Activated CD8-positive, alpha-beta memory T cell treated with anti-CD3 and anti-CD28 coated beads, Interleukin-2, amount 50 U/mL, for 24 hours (primary cell): ENCODE results near the gene HEXIM2.

Experiments
- DNase-seq: peaks from one replicate; pipeline ENCODE4 v3.0.0-alpha.2; 2020; ENCODE audit errors: extremely low read depth

HEXIM2 gene

DNA sequence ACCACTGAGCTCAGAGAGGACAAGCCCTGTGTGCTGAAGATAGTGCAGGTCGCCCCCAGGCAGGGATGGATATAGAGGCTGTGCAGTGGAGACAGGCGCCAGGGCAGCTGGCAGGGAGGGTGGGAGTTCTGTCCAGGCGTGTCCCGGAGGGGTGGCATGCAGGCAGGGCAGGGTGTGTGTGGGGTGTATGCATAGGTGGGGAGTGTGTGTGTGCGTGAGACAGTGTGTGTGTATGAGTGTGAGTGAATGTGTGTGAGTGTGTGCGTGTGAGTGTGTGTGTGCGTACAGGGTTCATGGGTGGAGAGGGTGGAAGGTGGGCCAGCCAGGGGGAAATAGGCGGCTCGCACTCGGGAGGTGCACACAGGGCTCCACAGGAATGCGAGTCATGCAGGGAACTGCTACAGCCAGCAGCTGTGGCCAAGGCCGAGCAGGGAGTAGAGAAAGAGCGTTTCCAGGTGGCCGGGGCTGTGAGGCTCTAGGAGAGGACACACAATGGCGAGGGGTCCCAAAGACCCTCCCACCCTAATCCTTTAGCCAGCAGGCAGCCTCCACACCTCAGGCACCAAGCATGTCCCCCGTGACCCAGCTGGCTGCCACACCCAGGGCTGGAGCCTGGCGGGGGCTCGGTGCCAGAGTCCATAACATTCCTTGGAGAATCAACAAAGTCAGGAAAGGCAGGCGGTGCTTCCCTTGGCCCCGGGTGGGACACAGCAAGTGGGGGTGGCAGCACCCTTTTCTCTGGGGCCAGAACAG is 34.0 kb upstream of the HEXIM2 start:
- no peak for DNase-seq

- no peak for DNase-seq
Measured at GRCh38 chr17:45128331-45128730, 33.3 kb upstream of the HEXIM2 start.

DNA sequence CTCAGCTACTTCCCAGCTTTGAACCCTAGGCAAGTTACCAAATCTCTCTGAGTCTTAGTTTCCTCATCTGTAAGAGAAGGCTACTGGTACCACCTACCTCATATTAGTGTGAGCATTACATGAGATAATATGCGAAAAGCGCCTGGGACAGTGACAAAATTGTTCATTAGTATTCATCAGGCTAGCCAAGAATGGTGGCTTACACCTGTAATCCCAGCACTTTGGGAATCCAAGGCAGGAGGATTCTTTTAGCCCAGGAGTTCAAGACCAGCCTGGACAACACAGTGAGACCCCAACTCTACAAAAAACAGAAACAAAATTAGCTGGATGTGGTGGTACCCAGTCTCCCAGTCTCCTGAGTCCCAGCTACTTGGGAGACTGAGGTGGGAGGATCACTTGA is 32.7 kb upstream of the HEXIM2 start:
- no peak for DNase-seq

DNA sequence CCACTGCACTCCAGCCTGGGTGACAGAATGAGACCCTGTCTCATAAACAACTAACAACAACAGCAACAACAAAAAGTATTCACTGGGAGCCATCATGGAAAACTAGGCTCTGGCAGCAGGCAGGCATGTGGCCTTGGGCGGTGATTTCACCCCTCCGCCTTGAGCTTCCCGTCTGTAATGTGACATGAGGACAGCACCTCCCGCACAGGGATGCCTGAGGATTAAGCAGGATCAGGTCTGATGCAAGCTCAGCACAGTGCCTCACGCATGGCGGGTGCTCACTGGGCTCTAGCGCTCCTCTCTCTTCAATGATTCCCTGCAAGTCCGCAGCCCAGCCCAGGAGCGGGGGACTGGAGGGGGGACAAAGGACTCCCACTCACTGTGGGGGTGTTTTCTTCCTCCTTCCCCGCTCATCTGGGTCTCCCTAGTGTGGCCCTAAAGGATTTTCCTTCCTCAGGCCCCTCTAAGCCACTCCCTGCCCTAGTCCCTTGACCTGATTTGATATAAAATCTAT is 32.2 kb upstream of the HEXIM2 start:
- DNase-seq = no peak

- DNase-seq = no peak
Measured at GRCh38 chr17:45129940-45130680, 31.6 kb upstream of the HEXIM2 start.

DNA sequence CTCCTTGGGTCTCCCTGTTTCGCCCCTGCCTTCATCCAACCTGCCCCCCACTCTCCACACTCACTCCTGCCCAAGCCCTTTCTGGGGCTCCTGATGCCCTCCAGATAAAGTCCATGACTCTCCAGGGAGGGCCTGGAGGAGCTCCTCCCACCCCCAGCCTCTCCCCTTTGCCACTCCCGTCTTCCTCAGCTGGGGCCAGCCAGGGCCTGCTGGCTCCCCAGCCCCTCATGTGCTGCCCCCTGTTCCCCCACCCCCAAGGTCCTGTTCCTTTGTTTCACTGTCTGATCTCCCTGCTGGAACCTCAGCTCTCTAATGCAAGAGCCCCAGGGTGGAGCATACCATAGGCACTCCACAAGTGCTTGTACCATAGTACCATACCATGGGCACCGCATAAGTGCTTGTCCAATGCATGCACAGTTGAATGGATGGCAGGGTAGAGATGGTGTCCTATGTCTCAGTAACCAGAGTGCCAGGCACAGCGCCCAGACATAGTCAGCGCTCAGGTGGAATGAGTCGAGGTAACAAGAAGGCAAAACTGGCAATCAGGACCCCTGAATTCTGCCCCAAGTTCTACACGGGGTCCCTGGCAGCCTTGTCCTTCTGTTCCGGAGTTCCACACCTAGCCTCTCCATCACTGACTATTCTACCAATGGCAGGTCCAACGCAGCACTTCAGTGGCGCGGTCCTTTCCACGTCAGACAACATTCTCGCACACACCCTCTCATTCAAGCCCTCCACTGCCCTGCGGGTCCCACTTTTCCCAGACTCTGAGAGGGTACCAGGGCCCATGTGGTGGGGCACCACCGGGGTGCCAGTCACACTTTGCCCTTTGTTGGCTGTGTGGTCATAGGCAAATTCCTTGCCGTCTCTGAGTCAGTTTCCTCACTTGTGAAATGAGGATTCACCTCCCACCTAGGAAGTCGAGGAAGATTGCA is 30.7 kb upstream of the HEXIM2 start:
- no peak for DNase-seq

GRCh38 chr17:45131616-45132319 is 29.9 kb upstream of the HEXIM2 start:
- DNase-seq = no peak

- no peak for DNase-seq
Measured at GRCh38 chr17:45132320-45132571, 29.4 kb upstream of the HEXIM2 start, which contains the start of gene PLCD3. TSS of gene PLCD3 (minus strand) at chr17:45132515. CDS start at chr17:45132410, 105 bp downstream.

GRCh38 chr17:45132572-45133463 is 28.9 kb upstream of the HEXIM2 start:
- no peak for DNase-seq

DNA sequence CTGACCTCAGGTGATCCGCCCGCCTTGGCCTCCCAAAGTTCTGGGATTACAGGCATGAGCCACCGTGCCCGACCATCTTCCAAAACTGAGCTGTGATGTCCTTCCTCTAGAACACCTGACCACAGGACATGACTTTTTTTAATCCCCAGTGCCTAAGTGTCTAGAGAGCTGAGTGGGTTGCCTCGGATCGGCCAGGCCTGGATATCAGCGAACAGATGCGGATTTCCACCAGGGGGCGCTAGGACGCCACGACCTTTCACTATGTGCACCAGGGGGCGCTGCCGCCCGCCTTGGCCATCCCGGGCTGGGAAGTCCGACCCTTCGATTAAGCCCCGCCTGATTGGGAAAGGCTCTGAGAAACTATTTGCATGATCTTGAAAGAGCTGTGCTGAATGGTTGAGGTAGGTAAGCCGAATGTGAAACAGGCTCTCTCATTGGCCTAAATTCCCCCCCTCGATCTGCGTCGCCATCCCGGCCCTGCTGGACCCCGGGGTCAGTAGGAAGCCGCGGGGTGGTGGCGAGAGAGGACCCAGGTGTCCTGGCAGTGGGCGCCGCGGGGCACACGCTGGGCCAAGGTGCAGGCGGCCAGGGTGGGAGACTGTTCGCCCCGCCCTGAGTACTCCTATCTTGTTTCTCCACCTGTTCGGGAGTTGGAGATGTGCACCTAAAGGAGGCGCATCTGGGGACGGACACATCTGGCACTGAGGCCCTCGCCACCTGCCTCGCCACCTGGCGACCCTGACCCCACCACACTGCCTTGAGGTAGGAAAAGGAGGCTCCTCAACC is 26.3 kb upstream of the HEXIM2 start, which contains the start of gene ACBD4:
Gene ACBD4, plus strand, starts transcription at position 496 of the 786 bp plus-strand sequence. CDS start 458 bp downstream, outside the sequence.
- peak; percentile 90 for DNase-seq

GRCh38 chr17:45135978-45136791 is 25.5 kb upstream of the HEXIM2 start:
- DNase-seq = no peak

- no peak for DNase-seq
Measured at GRCh38 chr17:45136846-45137560, 24.7 kb upstream of the HEXIM2 start.

- no peak for DNase-seq
Measured at GRCh38 chr17:45137561-45138305, 23.9 kb upstream of the HEXIM2 start.

DNA sequence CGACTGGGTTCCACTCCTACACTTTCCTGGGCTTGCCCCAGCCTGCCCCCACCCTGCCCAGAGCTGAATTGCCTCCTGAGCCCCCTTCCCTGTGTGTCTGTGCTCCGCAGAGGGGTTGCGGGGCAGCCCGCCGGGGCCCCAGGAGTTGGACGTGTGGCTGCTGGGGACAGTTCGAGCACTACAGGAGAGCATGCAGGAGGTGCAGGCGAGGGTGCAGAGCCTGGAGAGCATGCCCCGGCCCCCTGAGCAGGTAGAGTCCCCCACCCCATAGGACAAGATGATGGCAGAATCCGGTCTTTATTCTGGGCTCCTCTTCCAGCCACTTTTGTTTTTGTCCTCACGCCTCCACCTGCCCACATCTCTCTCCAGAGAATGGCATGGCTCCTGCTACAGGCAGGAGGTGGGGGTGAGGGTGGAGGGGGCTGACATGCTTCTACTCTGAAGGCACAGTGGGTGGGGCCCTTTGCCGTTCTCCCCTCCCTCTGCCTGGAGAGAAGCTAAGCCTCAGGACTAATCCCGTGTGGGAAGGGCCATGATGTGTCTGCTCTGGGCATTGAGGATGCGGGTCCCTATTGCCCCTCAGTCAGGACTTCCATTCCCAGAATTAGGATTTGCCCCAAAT is 22.7 kb upstream of the HEXIM2 start:
- DNase-seq = no peak

DNA sequence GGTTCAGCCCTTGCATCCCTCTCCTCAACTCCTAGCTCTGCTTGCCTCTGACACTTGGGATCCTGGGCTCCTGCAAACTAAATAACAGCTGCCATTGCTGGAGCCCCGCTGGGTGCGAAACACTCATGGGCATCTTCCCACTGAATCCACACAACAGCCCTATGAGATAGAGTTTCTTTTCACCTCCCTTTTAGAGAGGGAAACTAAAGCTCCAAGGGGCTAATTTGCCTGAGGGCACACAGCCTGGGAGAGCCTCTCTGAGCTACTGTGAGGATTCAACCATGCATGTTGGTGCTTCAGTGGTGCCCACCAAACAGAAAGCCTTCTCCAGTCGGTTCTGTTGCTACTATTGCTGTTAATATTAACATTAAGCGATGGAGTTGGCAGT is 22.1 kb upstream of the HEXIM2 start:
- DNase-seq = no peak

DNA sequence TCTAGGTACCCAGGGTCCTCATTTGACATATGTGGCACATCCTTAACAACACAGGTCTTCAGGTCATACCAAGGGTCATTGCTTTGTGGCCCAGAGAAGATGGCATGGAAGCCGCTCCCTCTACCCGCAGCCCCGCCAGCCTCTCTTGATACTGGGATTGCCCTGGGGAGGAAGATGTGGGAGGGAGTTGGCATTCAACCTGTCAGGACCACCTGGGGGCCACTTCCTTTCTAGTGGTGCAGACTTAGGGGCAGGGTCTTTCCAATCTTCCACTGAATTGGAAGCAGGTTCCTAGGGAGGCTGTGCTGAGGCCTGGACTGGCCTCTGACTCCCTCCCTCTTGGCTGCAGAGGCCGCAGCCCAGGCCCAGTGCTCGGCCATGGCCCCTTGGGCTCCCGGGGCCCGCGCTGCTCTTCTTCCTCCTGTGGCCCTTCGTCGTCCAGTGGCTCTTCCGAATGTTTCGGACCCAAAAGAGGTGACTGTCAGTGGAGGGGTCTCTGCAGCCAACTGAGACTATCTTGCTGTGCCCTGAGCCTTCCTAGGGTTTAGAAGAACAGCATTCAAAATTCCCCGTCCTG is 18.5 kb upstream of the HEXIM2 start:
- no peak for DNase-seq
